AG08395 (cell line): ENCODE data around the gene ABCA9.
A peak's percentile ranks its signal among the peaks of the same experiment; 100 is the strongest.
"Not testable (repeated sequence)": the region's sequence is repeated elsewhere in the genome, so short reads cannot be mapped to it uniquely, and the experiment has no call there.

Source experiments
- DNase-seq: peaks from one replicate; pipeline ENCODE4 v3.0.0; 2012; ENCODE audit warnings: mixed read lengths, low spot score

The ABCA9 gene

GRCh38 chr17:69060822-69061221, at the start of gene ABCA9:
Gene ABCA9 (minus strand): TSS chr17:69060927. CDS start chr17:69051126, 9,801 bp downstream.
- peak; percentile 73 for DNase-seq

- DNase-seq, result no peak
Observed at GRCh38 chr17:69105907-69106730, 45.4 kb upstream of the ABCA9 start.

- DNase-seq, result no peak
Observed at GRCh38 chr17:69103557-69104233, 43.0 kb upstream of the ABCA9 start.

- no peak for DNase-seq
Observed at GRCh38 chr17:69098625-69099024, 37.9 kb upstream of the ABCA9 start.

GRCh38 chr17:69096541-69096940, 35.8 kb upstream of the ABCA9 start:
- DNase-seq, result no peak

GRCh38 chr17:69093995-69094394, 33.3 kb upstream of the ABCA9 start:
- no peak for DNase-seq

- no peak for DNase-seq
Observed at GRCh38 chr17:69093279-69093789, 32.6 kb upstream of the ABCA9 start.

- no peak for DNase-seq
Observed at GRCh38 chr17:69090365-69090764, 29.6 kb upstream of the ABCA9 start.

GRCh38 chr17:69088643-69089200, 28.0 kb upstream of the ABCA9 start:
- no peak for DNase-seq

- no peak for DNase-seq
Observed at GRCh38 chr17:69086641-69087040, 25.9 kb upstream of the ABCA9 start.

- no peak for DNase-seq
Observed at GRCh38 chr17:69084911-69085310, 24.2 kb upstream of the ABCA9 start.

GRCh38 chr17:69082696-69083095, 22.0 kb upstream of the ABCA9 start:
- no peak for DNase-seq

- no peak for DNase-seq
Observed at GRCh38 chr17:69078864-69079263, 18.1 kb upstream of the ABCA9 start.

GRCh38 chr17:69075823-69076222, 15.1 kb upstream of the ABCA9 start:
- DNase-seq, result no peak

GRCh38 chr17:69073392-69073791, 12.7 kb upstream of the ABCA9 start:
- DNase-seq, result not testable (repeated sequence)

- not testable (repeated sequence) for DNase-seq
Observed at GRCh38 chr17:69072803-69073256, 12.1 kb upstream of the ABCA9 start.

GRCh38 chr17:69071233-69071586, 10.5 kb upstream of the ABCA9 start:
- not testable (repeated sequence) for DNase-seq

- DNase-seq, result not testable (repeated sequence)
Observed at GRCh38 chr17:69070378-69071232, 9.9 kb upstream of the ABCA9 start.

- no peak for DNase-seq
Observed at GRCh38 chr17:69069226-69069750, 8.6 kb upstream of the ABCA9 start.

GRCh38 chr17:69067274-69068047, 6.7 kb upstream of the ABCA9 start:
- no peak for DNase-seq

- no peak for DNase-seq
Observed at GRCh38 chr17:69066482-69066881, 5.8 kb upstream of the ABCA9 start.
